Measurements from ENCODE around the gene NOC4L.
"Not testable (repeated sequence)": the region's sequence is repeated elsewhere in the genome, so short reads cannot be mapped to it uniquely, and the experiment has no call there.

NOC4L gene

GRCh38 chr12:132144115-132144809, at the start of gene NOC4L, which contains the start of gene DDX51:
TSS of gene NOC4L (plus strand) at chr12:132144457. CDS start at chr12:132144489, 32 bp downstream.
TSS of gene DDX51 (minus strand) at chr12:132144319. CDS start at chr12:132144296, 23 bp downstream.
- DNase-seq, result peak; percentile 85 to 98 (median 94)
- intact Hi-C loops (cut with DNase I), result loop anchor here (1.0 kb wide), 1 partner anchor 60 kb away; no protein-coding TSS in a partner anchor

- intact Hi-C loops (cut with DNase I), result no loop called here
- DNase-seq, result no peak
Observed at GRCh38 chr12:132095520-132096409, 48.5 kb upstream of the NOC4L start.

- intact Hi-C loops (cut with DNase I), result no loop called here
- no peak for DNase-seq
Observed at GRCh38 chr12:132099739-132100138, 44.5 kb upstream of the NOC4L start.

GRCh38 chr12:132100306-132101065, 43.8 kb upstream of the NOC4L start:
- intact Hi-C loops (cut with DNase I), result no loop called here
- DNase-seq, result no peak

- intact Hi-C loops (cut with DNase I), result no loop called here
- DNase-seq, result no peak
Observed at GRCh38 chr12:132102297-132102696, 42.0 kb upstream of the NOC4L start.

GRCh38 chr12:132103072-132103471, 41.2 kb upstream of the NOC4L start:
- intact Hi-C loops (cut with DNase I), result not testable (repeated sequence)
- peak in 5 of 42 donors; percentile 10 to 34 (median 22) for DNase-seq

GRCh38 chr12:132103542-132104308, 40.5 kb upstream of the NOC4L start:
- intact Hi-C loops (cut with DNase I), result no loop called here
- DNase-seq, result peak in 9 of 42 donors; percentile 6 to 59 (median 31)

- peak in 1 of 42 donors; percentile 21 for DNase-seq
- intact Hi-C loops (cut with DNase I), result no loop called here
Observed at GRCh38 chr12:132105467-132105866, 38.8 kb upstream of the NOC4L start.

GRCh38 chr12:132106921-132107320, 37.3 kb upstream of the NOC4L start:
- intact Hi-C loops (cut with DNase I), result no loop called here
- no peak for DNase-seq

- DNase-seq, result peak in 1 of 42 donors; percentile 34
- intact Hi-C loops (cut with DNase I), result no loop called here
Observed at GRCh38 chr12:132108211-132108832, 35.9 kb upstream of the NOC4L start.

GRCh38 chr12:132109741-132110140, 34.5 kb upstream of the NOC4L start:
- intact Hi-C loops (cut with DNase I), result no loop called here
- DNase-seq, result no peak

- intact Hi-C loops (cut with DNase I), result no loop called here
- DNase-seq, result no peak
Observed at GRCh38 chr12:132110677-132111076, 33.6 kb upstream of the NOC4L start.

- DNase-seq, result peak in 1 of 42 donors; percentile 29
- intact Hi-C loops (cut with DNase I), result no loop called here
Observed at GRCh38 chr12:132111654-132112304, 32.5 kb upstream of the NOC4L start.

- intact Hi-C loops (cut with DNase I), result no loop called here
- no peak for DNase-seq
Observed at GRCh38 chr12:132114667-132115066, 29.6 kb upstream of the NOC4L start.

- DNase-seq, result no peak
- intact Hi-C loops (cut with DNase I), result no loop called here
Observed at GRCh38 chr12:132115500-132115899, 28.8 kb upstream of the NOC4L start.

- DNase-seq, result peak in 1 of 42 donors; percentile 16
- intact Hi-C loops (cut with DNase I), result no loop called here
Observed at GRCh38 chr12:132116709-132117557, 27.3 kb upstream of the NOC4L start.

- intact Hi-C loops (cut with DNase I), result no loop called here
- no peak for DNase-seq
Observed at GRCh38 chr12:132117558-132117875, 26.7 kb upstream of the NOC4L start.
